ENCODE data around the gene EFNB2.

Gene EFNB2

GRCh38 chr13:106462710-106463109 lies 72.8 kb downstream of the EFNB2 start:
- Histone ChIP-seq H2AFZ (ENCODE audit: low read length) (no peak overlapping the region), H3K4me1 (ENCODE audit: low read length) (no peaks in the 10 kb centered on the region), H3K27me3 (replicated peaks; ENCODE audit: insufficient read depth, low read length) (no peaks in the 10 kb centered on the region), H3K79me2 (ENCODE audit: low read length) (no peaks in the 10 kb centered on the region), H3K9me2 (replicated peaks; ENCODE audit: insufficient read depth, low read length) (no peaks in the 10 kb centered on the region), H4K20me1 (ENCODE audit: insufficient read depth, low read length) (no peaks in the 10 kb centered on the region), H3F3A (ENCODE audit: insufficient read depth, low read length) (no peaks in the 10 kb centered on the region), H3K9ac (ENCODE audit: low read length) (no peak overlapping the region), H3K4me2 (ENCODE audit: low read depth, low read length) (no peak overlapping the region), H3K9me3 (replicated peaks; ENCODE audit: insufficient read depth, low read length) (no peaks in the 10 kb centered on the region), H3K27ac (ENCODE audit: low read length) (no peak overlapping the region), H3K4me3 (ENCODE audit: low read length) (no peak overlapping the region), H3K36me3 (replicated peaks; ENCODE audit: insufficient read depth, low read length) (no peaks in the 10 kb centered on the region)
- DNase-seq = no peak
- TF ChIP-seq EZH2phosphoT487 (IDR thresholded peaks at IDR 0.05; ENCODE audit: low read length) = no peak
- TF ChIP-seq EZH2 (optimal IDR thresholded peaks at IDR 0.05; ENCODE audit: low read depth, low read length) = no peak
- TF ChIP-seq, protein P1, sequence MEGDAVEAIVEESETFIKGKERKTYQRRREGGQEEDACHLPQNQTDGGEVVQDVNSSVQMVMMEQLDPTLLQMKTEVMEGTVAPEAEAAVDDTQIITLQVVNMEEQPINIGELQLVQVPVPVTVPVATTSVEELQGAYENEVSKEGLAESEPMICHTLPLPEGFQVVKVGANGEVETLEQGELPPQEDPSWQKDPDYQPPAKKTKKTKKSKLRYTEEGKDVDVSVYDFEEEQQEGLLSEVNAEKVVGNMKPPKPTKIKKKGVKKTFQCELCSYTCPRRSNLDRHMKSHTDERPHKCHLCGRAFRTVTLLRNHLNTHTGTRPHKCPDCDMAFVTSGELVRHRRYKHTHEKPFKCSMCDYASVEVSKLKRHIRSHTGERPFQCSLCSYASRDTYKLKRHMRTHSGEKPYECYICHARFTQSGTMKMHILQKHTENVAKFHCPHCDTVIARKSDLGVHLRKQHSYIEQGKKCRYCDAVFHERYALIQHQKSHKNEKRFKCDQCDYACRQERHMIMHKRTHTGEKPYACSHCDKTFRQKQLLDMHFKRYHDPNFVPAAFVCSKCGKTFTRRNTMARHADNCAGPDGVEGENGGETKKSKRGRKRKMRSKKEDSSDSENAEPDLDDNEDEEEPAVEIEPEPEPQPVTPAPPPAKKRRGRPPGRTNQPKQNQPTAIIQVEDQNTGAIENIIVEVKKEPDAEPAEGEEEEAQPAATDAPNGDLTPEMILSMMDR (IDR thresholded peaks at IDR 0.05; ENCODE audit: low read length) = no peak

GRCh38 chr13:106455777-106456176 lies 79.7 kb downstream of the EFNB2 start:
- TF ChIP-seq, protein P1 (IDR thresholded peaks at IDR 0.05; ENCODE audit: low read length) = no peak
- no peak for TF ChIP-seq EZH2 (optimal IDR thresholded peaks at IDR 0.05; ENCODE audit: low read depth, low read length)
- TF ChIP-seq EZH2phosphoT487 (IDR thresholded peaks at IDR 0.05; ENCODE audit: low read length) = no peak
- H3K36me3 ChIP-seq (replicated peaks; ENCODE audit: insufficient read depth, low read length) = no peaks in the 10 kb centered on the region
- no peaks in the 10 kb centered on the region for H4K20me1 ChIP-seq (ENCODE audit: insufficient read depth, low read length)

GRCh38 chr13:106455190-106455589 lies 80.3 kb downstream of the EFNB2 start:
- Histone ChIP-seq H3K4me2 (ENCODE audit: low read depth, low read length) (no peak overlapping the region), H3K9me3 (replicated peaks; ENCODE audit: insufficient read depth, low read length) (no peaks in the 10 kb centered on the region)
- DNase-seq = no peak

More at GRCh38 chr13:106455777-106456176, 79.7 kb downstream of the EFNB2 start:
- H3K4me2 ChIP-seq (ENCODE audit: low read depth, low read length) = no peak overlapping the region
- H3K4me1 ChIP-seq (ENCODE audit: low read length) = no peaks in the 10 kb centered on the region
- H3K79me2 ChIP-seq (ENCODE audit: low read length) = no peaks in the 10 kb centered on the region
- H3K9ac ChIP-seq (ENCODE audit: low read length) = no peak overlapping the region
- no peaks in the 10 kb centered on the region for H3F3A ChIP-seq (ENCODE audit: insufficient read depth, low read length)
- H3K27me3 ChIP-seq (replicated peaks; ENCODE audit: insufficient read depth, low read length) = no peaks in the 10 kb centered on the region
- H3K4me3 ChIP-seq (ENCODE audit: low read length) = no peak overlapping the region
- DNase-seq = no peak
- H3K27ac ChIP-seq (ENCODE audit: low read length) = no peak overlapping the region
- no peaks in the 10 kb centered on the region for H3K9me3 ChIP-seq (replicated peaks; ENCODE audit: insufficient read depth, low read length)
- H2AFZ ChIP-seq (ENCODE audit: low read length) = no peak overlapping the region
- no peaks in the 10 kb centered on the region for H3K9me2 ChIP-seq (replicated peaks; ENCODE audit: insufficient read depth, low read length)

More at GRCh38 chr13:106455190-106455589, 80.3 kb downstream of the EFNB2 start:
- Histone ChIP-seq H3K79me2 (ENCODE audit: low read length) (no peaks in the 10 kb centered on the region), H3K9ac (ENCODE audit: low read length) (no peak overlapping the region), H3K36me3 (replicated peaks; ENCODE audit: insufficient read depth, low read length) (no peaks in the 10 kb centered on the region), H3F3A (ENCODE audit: insufficient read depth, low read length) (no peaks in the 10 kb centered on the region), H3K27me3 (replicated peaks; ENCODE audit: insufficient read depth, low read length) (no peaks in the 10 kb centered on the region), H3K9me2 (replicated peaks; ENCODE audit: insufficient read depth, low read length) (no peaks in the 10 kb centered on the region), H3K4me1 (ENCODE audit: low read length) (no peaks in the 10 kb centered on the region), H2AFZ (ENCODE audit: low read length) (no peak overlapping the region), H4K20me1 (ENCODE audit: insufficient read depth, low read length) (no peaks in the 10 kb centered on the region), H3K4me3 (ENCODE audit: low read length) (no peak overlapping the region), H3K27ac (ENCODE audit: low read length) (no peak overlapping the region)
- TF ChIP-seq, protein P1 (IDR thresholded peaks at IDR 0.05; ENCODE audit: low read length) = no peak
- TF ChIP-seq EZH2 (optimal IDR thresholded peaks at IDR 0.05; ENCODE audit: low read depth, low read length) = no peak
- TF ChIP-seq EZH2phosphoT487 (IDR thresholded peaks at IDR 0.05; ENCODE audit: low read length) = no peak

All from MM.1S (cell line).